ENCODE results near the gene LOXHD1.

LOXHD1 gene

DNA sequence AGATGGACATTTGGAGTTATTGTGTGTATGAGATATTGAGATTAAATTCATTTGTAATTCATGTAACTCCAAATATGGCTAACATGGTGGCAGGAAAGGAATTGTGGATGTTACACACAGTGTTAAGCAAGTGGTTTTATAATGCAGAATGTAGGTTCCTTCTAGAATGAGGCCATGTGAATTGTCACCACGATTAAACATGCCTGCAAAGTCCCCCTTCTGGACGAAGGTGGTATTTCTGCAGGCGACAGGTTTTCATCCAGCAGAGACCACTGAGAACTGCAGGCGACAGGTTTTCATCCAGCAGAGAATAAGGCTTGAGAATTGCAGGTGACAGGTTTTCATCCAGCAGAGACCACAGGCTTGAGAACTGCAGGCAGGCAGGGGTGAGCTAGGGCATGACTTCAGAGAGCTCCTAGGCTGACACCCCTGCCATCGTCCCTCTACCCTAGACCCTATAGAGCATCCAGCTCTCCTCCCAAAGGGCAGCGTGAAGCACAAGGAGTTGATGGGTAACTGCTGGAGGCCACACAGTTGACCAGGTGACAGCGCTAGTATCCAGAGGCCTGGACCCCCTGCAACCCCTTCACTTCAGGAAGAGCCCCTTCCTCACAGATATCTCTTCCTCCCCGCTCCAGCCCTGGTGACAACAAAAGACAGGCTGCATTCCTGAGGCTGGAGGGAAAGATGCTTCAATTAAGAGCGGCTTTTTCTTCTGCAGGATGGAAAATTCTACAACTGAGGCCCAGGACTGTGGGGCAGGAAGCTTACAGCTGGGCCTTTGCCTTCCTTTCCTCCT lies 175.8 kb downstream of the LOXHD1 start:
- TF ChIP-seq, protein P1, sequence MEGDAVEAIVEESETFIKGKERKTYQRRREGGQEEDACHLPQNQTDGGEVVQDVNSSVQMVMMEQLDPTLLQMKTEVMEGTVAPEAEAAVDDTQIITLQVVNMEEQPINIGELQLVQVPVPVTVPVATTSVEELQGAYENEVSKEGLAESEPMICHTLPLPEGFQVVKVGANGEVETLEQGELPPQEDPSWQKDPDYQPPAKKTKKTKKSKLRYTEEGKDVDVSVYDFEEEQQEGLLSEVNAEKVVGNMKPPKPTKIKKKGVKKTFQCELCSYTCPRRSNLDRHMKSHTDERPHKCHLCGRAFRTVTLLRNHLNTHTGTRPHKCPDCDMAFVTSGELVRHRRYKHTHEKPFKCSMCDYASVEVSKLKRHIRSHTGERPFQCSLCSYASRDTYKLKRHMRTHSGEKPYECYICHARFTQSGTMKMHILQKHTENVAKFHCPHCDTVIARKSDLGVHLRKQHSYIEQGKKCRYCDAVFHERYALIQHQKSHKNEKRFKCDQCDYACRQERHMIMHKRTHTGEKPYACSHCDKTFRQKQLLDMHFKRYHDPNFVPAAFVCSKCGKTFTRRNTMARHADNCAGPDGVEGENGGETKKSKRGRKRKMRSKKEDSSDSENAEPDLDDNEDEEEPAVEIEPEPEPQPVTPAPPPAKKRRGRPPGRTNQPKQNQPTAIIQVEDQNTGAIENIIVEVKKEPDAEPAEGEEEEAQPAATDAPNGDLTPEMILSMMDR (conservative IDR thresholded peaks at IDR 0.05) = peak; percentile 85

DNA sequence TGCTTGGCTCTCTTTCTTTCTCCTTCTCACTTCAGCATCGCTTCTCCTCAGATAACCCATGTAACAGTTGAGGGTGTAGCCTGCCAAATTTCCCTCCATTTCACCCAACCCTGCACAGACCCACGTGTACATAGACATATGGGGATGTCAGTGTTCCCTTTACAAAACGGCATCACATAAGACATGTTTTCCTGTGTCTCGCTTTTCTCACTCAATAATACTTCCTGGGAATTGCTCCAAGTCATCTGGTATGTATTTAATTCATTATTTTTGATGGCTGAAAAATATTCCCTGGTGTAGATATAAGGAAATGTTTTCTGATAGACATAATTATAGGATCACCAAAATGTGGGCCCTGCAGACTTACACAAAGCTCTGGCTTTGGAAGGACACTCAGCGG lies 176.8 kb downstream of the LOXHD1 start:
- no peak overlapping the region for H3K27ac ChIP-seq
- TF ChIP-seq, protein P1 (conservative IDR thresholded peaks at IDR 0.05) = no peak

More for the DNA sequence above, 175.8 kb downstream of the LOXHD1 start:
- H3K27ac ChIP-seq = no peak overlapping the region

DNA sequence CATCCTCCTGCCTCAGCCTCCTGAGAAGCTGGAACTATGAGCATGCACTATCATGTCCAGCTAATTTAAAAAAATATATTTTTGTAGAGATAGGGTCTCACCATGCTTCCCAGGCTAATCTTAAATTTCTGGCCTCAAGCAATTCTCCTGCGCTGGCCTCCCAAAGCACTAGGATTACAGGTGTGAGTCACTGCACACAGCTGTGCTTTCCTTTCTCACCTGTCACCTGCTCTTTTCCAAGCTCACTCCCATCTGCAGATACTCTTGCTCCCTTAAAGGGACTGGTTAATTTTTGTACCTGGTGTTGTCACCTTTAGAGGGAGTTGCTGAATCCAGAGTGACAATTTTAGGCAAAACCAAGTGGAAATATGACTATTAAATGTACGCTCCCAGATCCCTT lies 178.2 kb downstream of the LOXHD1 start:
- H3K27ac ChIP-seq = no peak overlapping the region
- TF ChIP-seq, protein P1 (conservative IDR thresholded peaks at IDR 0.05) = no peak

DNA sequence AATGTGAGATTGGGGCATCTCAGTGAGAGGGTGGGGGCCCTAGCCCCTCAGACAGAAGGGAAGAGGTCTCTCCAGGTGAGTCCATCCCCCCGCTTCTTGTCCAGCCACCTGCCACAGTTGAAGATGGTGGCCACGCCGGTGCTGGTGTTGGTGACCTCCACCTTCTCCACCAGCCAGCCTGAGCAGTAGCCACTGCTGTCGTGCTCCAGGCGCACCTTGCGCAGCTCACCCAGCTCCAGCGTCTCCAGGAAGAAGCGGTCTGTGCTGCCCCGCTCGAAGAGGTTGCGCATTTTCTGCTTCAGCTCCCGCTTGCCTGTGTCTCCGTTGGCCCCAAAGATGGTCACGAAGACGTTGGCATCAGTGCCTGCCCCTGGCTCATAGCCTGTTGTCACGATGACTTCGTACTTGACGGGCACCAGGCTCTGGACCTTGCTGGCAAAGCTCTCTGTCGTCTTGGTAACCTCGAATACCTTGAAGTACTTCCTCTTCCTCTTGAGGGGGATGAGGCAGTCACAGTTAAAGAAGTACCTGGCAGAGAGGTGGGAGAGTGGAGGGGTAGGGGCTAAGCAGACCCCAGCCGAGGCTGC lies 179.5 kb downstream of the LOXHD1 start:
- TF ChIP-seq, protein P1 (conservative IDR thresholded peaks at IDR 0.05) = no peak
- no peak overlapping the region for H3K27ac ChIP-seq

DNA sequence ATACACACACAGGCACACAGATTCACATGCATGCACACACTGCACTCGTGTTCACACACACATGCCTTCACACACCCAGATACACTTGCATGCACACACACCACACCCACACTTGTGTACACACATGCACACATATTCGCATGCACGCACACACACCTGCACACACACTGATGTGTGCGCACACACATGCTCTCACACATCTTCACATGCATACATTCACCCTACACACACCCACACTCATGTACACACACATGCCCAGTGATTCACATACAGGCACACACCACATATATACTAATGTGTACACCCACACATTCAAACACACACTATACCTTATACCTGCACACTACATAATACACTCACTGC lies 181.6 kb downstream of the LOXHD1 start:
- peak overlapping the region; percentile 27 for H3K27ac ChIP-seq
- TF ChIP-seq, protein P1 (conservative IDR thresholded peaks at IDR 0.05) = no peak

DNA sequence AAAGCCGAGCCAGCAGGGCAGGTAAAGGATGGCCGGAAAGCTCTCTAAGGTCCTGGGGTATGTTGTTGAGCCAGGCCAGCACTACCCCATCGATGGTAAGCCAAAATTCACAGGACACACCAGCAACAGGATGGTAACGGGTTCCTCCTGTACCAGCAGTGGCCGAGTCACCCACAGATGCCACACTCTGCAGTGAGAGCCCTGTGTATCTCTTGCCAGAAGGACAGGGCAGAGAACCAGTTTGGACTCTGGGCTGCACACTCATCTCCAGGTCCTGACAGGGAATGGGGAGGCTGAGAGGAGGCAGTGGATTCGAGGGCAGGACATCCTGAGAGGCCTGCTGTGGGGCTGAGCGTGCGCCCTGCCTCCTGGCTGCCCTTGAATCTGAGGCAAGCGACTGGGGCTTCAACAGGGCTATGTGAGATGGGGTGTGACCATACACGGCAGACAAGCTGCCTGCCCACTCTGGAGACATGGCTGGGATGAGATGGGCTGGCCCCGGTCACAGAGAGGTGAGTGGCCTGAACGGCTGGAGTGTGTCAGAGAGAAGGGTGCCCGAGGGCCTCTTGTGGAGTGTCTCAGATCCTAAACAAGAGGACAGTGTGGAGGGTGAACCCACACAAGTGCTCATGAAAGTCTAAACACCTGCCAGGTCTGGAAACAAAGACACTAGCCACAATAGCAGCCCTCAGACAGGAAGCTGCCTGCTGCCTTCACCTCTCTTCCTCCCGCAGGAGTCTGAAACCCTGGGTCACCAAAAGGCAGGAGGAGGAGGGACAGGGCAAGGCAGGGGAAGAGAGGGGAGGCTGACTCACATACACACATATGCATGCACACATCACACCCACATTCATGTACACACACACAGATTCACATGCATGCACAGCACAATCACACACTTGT lies 182.3 kb downstream of the LOXHD1 start:
- H3K27ac ChIP-seq = peak overlapping the region; percentile 27
- TF ChIP-seq, protein P1 (conservative IDR thresholded peaks at IDR 0.05) = no peak

Data from VCaP (cell line).